Ishikawa (cell line): Measurements from ENCODE around the gene EYA3.

Experiments
- CEBPB ChIP-seq: IDR thresholded peaks from 2 replicates; pipeline ENCODE4 v1.6.1; 2012
- CREB1 ChIP-seq: IDR thresholded peaks from 2 replicates; pipeline ENCODE4 v1.6.1; 2012; ENCODE audit warnings: low read depth
- EGR1 ChIP-seq: IDR thresholded peaks from 2 replicates; pipeline ENCODE4 v1.6.1; 2012
- EP300 ChIP-seq: IDR thresholded peaks from 2 replicates; pipeline ENCODE4 v1.6.1; 2012; ENCODE audit warnings: borderline replicate concordance
- FOXM1 ChIP-seq: IDR thresholded peaks from 2 replicates; pipeline ENCODE4 v1.6.1; 2012; ENCODE audit warnings: low read depth, borderline replicate concordance
- MAX ChIP-seq: IDR thresholded peaks from 2 replicates; pipeline ENCODE4 v1.6.1; 2012
- NFIC ChIP-seq: IDR thresholded peaks from 2 replicates; pipeline ENCODE4 v1.6.1; 2012
- RAD21 ChIP-seq: IDR thresholded peaks from 2 replicates; pipeline ENCODE4 v1.6.1; 2012; ENCODE audit warnings: low read depth
- REST ChIP-seq: IDR thresholded peaks from 2 replicates; pipeline ENCODE4 v1.6.1; 2012; ENCODE audit warnings: low read depth, mild to moderate bottlenecking
- TAF1 ChIP-seq: IDR thresholded peaks from 2 replicates; pipeline ENCODE4 v1.6.1; 2012; ENCODE audit warnings: low read depth, mild to moderate bottlenecking
- TCF12 ChIP-seq: IDR thresholded peaks from 2 replicates; pipeline ENCODE4 v1.6.1; 2012; ENCODE audit warnings: low read depth
- TEAD4 ChIP-seq: IDR thresholded peaks from 2 replicates; pipeline ENCODE4 v1.6.1; 2012
- USF1 ChIP-seq: IDR thresholded peaks from 2 replicates; pipeline ENCODE4 v1.6.1; 2012
- YY1 ChIP-seq: IDR thresholded peaks from 2 replicates; pipeline ENCODE4 v1.6.1; 2012; ENCODE audit warnings: low read depth
- ZBTB7A ChIP-seq: IDR thresholded peaks from 2 replicates; pipeline ENCODE4 v1.6.1; 2012; ENCODE audit warnings: low read depth

EYA3 gene

GRCh38 chr1:28078262-28078661, 10.1 kb downstream of the EYA3 start:
- TF ChIP-seq ZBTB7A (no peak), RAD21 (no peak), USF1 (no peak), REST (no peak), YY1 (no peak), TEAD4 (no peak), NFIC (no peak), MAX (no peak), TAF1 (no peak), CEBPB (no peak)

GRCh38 chr1:28074892-28075511, 13.4 kb downstream of the EYA3 start:
- TF ChIP-seq FOXM1 (no peak), EP300 (no peak), MAX (no peak), NFIC (no peak), TEAD4 (no peak), TAF1 (no peak), CREB1 (no peak), TCF12 (no peak), ZBTB7A (no peak), YY1 (no peak), EGR1 (no peak), USF1 (no peak), CEBPB (no peak), REST (no peak), RAD21 (no peak)

- no peak for TF ChIP-seq TCF12
- TF ChIP-seq EGR1: no peak
- no peak for TF ChIP-seq RAD21
- TF ChIP-seq USF1: no peak
- TF ChIP-seq CEBPB: no peak
- TF ChIP-seq TEAD4: no peak
- TF ChIP-seq TAF1: no peak
- no peak for TF ChIP-seq ZBTB7A
- no peak for TF ChIP-seq MAX
- no peak for TF ChIP-seq YY1
- TF ChIP-seq CREB1: no peak
- no peak for TF ChIP-seq NFIC
- TF ChIP-seq REST: no peak
These were observed 14.5 kb downstream of the EYA3 start for GRCh38 chr1:28073867-28074266.

- TF ChIP-seq EGR1 (no peak), REST (no peak), FOXM1 (no peak)
These were observed 16.6 kb downstream of the EYA3 start for GRCh38 chr1:28071813-28072212.
